Activated T-cell treated with anti-CD3 and anti-CD28 coated beads, Interleukin-2, amount 50 U/mL, for 1 hour (primary cell): ENCODE results near the gene CST3.

Experiments used
- DNase-seq: peaks from one replicate; pipeline ENCODE4 v3.0.0-alpha.2; 2020

CST3 gene

DNA sequence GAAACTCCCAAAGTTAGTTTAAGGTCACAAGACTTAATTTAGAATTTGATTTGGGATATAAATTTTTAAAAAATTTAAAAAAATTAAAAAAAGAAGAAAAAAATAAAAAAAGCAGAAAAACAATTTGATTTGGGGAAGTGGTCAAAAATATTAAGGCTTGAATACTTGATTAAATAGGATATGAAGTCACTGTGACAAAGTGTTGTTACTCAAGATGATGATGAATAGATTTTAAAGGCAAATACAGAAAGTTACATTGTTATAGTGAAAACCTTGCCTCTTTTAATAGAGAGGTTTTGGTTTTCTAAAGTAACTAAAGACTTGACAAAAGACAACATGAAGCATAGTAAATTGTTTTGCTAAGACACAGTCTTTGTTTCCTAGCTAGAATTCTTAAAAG, 39.3 kb downstream of the CST3 start:
- DNase-seq, result no peak

DNA sequence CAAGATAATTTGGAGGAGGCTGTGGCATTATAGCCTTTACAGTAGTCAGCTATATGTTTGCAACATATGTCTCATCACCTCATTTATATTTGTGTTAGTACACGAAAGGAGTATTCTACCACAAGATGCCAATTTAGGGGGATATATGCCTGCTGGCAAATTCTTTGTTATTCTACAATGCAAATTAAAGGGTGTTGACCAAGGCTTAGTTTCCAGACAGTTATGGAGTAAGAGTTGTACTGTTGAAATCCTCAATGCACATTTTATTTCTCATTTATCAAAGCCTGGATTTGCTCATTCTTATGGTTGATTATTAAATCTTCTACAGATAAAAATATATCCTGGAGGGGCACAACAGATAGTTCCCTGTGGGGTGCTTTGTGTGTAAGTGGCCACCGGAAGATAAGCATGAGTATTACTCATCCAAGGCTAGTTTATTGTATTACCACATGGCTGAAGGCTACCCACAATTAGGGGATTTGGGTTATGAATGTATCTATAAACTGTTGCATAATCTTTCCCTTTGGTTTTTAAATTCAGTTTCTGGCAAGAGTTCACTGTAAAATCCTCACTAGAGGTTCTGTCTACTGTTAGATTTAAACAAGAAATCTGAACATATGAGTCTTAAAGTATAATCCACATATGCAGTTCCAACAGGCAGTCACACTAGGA, 41.0 kb downstream of the CST3 start:
- no peak for DNase-seq

DNA sequence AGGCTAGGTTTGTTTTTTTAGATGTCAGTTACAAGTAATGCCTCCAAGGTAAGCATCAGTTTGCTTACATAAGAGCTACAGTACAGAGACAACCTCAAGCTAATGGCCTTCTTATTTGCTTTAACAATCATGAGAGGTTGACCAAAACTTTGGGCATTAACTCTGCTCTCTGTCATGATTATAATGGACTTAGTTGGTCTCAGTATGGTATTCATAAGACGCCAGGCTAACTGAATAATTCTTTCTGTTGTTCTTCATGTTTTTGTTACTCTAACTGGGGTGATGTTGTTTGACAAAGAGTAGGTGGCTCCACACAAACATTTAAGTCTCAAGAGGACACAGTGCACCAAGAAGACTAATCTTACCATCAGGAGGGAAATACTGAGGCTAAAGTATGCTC, 41.8 kb downstream of the CST3 start:
- no peak for DNase-seq

DNA sequence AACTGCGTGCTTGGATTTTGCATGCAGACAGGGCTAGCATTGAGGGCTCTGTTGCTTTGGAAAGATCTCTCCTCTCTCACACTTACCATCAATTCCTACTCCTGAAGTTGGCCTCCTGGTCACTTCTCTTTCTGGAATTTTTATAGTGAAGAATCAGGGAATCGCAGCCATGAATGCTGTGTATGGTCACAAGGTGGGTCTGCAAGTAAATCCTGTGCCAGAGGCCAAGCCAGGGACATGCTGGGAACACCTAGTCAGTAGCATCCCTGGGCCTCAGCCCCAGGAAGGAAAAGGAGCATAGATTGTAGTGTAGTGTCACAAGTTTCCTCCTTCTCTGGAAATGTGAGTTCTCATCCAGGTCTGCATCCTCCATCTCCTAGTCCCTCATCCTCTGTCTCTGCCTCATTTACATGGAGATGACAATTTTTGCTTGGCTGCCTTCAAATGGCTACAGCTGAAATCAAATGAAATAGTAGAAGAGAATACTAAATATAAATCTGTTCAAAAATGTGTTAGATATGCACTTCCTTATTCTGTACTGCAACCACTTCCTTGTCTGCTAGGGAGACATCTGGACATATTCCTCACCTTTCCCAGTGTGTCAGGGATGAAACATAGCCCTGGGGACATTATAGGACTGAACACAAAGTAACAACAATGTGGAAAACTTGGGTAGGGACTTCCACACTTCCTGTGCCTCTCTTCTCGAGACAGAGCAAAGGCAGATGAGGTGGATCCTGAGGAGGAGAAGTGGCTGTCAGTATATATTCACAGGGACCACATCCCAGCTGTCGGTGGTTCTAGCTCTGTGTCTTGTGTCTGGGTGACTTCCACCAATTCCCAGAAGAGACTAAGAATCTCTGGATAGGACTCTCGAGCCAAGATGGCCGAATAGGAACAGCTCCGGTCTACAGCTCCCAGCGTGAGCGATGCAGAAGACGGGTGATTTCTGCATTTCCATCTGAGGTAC, 49.0 kb downstream of the CST3 start:
- no peak for DNase-seq

DNA sequence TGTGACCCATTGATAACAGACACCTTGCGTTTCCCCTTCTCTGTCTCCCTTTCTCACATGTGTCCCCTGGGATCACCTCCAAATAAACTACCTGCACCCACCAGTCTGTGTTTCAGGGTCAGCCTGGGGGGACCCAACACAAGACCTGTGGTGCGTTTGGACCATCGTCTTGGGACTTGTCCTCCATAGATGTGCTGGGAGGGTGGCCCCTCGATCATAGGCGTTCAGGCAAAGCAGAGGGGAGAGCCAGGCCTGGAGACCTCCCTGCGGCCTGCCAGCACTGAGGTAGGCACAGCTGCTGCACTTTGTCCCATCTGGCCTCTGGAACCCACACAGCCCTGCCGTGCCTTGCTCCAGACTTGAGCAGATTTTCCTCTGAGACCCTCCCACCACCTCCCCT, 50.1 kb downstream of the CST3 start:
- no peak for DNase-seq

DNA sequence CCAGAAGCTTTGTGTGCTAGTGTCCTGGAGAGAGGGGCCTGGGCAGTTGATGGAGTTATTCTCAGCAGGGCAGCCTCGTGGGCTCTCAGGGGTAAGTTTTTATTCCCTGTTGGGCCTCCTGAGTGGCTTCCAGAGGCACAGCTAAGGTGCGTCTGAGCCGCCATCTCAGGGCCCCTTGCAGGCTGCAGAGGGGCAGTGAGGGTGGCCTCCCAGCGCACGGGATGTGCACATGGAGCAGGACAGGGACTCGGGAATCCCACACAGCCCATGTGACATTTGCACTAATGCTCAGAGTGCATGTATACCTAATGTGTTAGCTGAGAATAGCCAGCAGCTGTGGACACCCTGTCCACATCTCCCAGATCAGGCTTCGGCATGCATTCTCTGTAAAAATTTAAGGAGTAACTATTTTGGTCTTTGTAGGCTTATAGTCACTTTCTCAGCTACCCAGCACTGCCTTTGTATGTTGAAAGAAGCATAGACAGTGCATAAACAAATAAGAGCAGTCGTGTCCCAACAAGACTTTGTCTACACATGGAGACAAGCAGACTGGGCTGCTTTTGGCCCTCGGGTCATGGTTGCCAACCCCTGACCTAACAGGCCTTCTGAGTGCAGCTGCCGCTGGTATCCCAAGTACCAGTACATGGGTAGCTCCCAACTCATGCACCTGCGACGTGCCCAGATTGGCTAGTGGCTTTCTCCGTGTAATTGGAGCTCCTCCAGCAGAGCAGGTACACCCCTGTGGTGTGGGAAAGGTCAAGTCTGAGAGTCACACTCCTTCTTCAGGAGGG, 50.8 kb downstream of the CST3 start:
- no peak for DNase-seq

DNA sequence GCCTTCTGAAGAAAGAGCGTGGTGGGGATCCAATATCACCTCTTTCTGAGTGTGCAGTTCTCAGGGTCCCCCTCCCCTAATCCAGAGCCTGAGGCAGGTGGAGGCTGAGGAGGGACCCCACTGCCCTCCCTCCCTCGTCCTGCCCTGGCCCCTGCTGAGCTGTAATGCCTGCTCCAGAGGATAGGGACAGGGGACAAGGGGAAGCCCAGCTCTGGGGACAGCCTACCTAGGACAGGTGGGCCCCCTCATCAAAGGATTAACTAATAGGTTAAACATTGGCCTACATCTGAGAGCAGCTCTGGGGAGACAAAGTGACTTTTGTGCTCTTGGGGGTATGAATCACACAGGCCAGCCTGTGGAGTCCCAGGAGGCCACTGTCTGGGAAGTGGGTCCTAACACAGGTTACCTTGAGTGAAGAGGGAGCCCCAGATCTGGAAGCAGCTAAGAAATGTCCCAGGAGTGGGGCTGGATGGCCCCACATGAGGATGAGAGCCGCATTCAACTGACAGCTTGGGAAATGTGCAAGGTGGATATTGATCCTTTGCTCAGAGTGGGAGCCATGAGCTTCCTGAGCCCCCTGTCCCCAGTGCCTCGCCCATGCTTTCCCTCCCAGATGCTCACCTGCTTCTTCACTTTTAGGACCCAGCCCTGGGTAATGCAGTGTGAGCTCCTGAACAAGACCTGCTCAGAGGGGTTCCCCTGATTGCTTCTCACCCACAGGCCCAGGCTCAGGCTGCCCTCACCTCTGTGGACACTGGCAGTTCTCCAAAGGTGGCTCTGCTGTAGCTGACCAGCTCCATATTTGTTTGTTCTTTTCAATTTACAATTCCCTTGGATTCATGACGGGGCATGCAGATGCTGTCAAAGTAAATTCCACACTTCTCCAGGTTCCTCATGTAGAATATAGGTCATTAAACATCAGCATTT, 51.7 kb downstream of the CST3 start:
- no peak for DNase-seq

DNA sequence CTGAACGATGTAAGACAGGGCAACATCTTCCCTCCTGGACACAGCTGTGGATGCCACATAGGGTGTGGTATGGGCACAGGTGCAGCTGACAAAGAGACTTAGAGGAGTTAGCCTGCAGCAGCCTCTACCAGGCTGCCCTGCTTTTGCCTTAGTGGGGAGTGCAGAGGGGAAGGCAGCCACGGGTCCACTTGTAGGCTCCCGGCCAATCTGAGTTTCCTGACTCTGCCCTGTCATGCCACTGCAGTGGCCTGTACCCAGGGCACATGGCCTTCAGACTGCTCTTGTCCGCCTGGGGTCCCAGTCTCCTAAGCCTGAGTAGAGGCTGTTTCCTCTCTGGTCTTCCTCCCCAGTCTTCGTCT, 52.3 kb downstream of the CST3 start:
- no peak for DNase-seq

DNA sequence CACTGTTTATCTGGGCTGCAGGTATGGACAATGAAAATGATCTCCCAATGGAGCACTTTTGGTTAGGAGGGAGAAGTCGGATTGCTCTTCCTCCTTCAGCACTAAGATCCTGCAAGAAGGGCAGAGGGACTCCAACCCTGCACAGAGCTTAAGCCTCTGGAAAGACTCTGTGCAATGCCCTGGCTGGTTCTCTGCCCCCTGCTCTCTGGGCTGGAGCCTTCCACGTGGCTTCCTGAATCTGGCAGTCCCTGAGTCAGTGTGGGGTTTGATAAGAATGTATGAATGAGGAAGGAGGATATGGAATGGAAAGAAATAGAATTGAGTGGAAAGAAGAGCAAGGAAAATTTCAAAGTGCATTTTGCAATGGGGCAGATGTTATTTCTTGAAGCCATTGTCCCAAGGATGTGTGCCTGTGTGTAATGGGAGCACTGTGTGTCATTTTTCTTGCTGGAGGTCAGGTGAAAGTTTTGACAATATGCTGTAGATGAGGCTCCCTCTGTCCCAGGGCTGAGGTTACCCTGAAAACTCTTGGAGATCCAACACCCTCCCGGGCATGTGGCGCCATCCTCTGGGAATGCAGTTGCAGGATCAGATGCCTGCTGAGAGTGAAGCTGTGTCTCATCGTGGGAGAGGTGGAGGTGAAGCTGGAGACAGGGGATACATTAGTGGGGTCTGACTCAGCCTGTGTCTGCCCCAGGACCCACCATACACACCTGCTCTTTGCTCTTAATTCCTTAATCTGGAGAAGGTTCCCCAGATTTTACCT, 53.1 kb downstream of the CST3 start:
- no peak for DNase-seq
